Transverse colon (tissue), 4 donors: ENCODE measurements around the gene SHROOM2. TPM values are rescaled to one million over a fixed set of nuclear protein-coding genes. Genes with fewer than 3 reads are reported as not detected.

Source experiments
- DNase-seq: peaks from one replicate; pipeline ENCODE4 v3.0.0-alpha.2; 2019
- H3K27ac ChIP-seq, 4 donors: fragments of 200-600 bp; sonication (generic); 2 replicates each; pipeline ENCODE4 v1.5.1; 2016 to 2018; ENCODE audit warnings: inconsistent platforms in 4 of 4
- H3K27me3 ChIP-seq: fragments of 200-600 bp; sonication (generic); 2 replicates; pipeline ENCODE4 v1.5.1; 2017; ENCODE audit warnings: inconsistent platforms
- H3K36me3 ChIP-seq, 4 donors: fragments of 200-600 bp; sonication (generic); 2 replicates each; pipeline ENCODE4 v1.5.1; 2017 to 2019; ENCODE audit warnings: inconsistent platforms in 4 of 4
- H3K4me1 ChIP-seq, 4 donors: fragments of 200-600 bp; sonication (generic); 2 replicates each; pipeline ENCODE4 v1.5.1; 2017 to 2020; ENCODE audit warnings: inconsistent platforms in 4 of 4
- H3K4me3 ChIP-seq, 4 donors: fragments of 200-600 bp; sonication (generic); 1 replicate in 1 of 4; 2 replicates in 3 of 4; pipeline versions ENCODE4 v1.5.1 to v1.6.1; 2017 to 2019; ENCODE audit warnings: inconsistent platforms in 4 of 4
- H3K9me3 ChIP-seq, 2 donors: fragments of 200-600 bp; sonication (generic); 2 replicates each; pipeline ENCODE4 v1.5.1; 2017 to 2019; ENCODE audit warnings: inconsistent platforms in 2 of 2
- EP300 ChIP-seq: sonication (generic); formaldehyde crosslinking; IDR thresholded peaks from one replicate; pipeline ENCODE4 v1.6.1; 2017; ENCODE audit warnings: antibody characterized with exemption, low read depth
- POLR2A ChIP-seq: fragments of 450-650 bp; IDR thresholded peaks from one replicate; pipeline ENCODE4 v1.6.1; 2016; ENCODE audit warnings: antibody characterized with exemption, mild to moderate bottlenecking, moderate library complexity
- POLR2AphosphoS5 ChIP-seq, 3 donors: sonication (generic); formaldehyde crosslinking; IDR thresholded peaks; one replicate each; pipeline ENCODE4 v1.6.1; 2016; ENCODE audit warnings: antibody characterized with exemption in 3 of 3
- WGBS, 2 donors: methylation state at CpG; one replicate each; pipeline ENCODE4 v1.1.5; 2018; ENCODE audit warnings: low coverage in 1 of 2; 5-methylcytosine and 5-hydroxymethylcytosine counted together
- in situ Hi-C, 4 donors: fragments of 200-750 bp; cut with MboI; loops; one replicate each; pipeline versions ENCODE4 v1.15.0 to v1.15.1; 2017; ENCODE audit warnings: low sequenced_read_pairs in 3 of 4, low pct_ligation_motif_present in 1 of 4, low pct_unique_long_range_greater_than_20kb in 1 of 4
- intact Hi-C: fragments of 100-400 bp; cut with DNase I; formaldehyde crosslinking; loops from one replicate; pipeline ENCODE4 v1.15.1; 2023; ENCODE audit warnings: low total_unique reads
- total RNA-seq, 4 donors: library from RNA; depleted of rRNA; stranded (reverse); fragments of >200 nt; gene quantifications; one replicate each; pipeline ENCODE4 v1.1.0, GENCODE V29; 2016
- TF ChIP-seq, protein P1 (sequence below), 5 experiments: fragments of 200-600 bp in 3 of 5; fragments of 450-650 bp in 2 of 5; sonication (generic) in 3 of 5; IDR thresholded peaks; 1 replicate in 2 of 5; 2 replicates in 3 of 5; pipeline ENCODE4 v1.5.1; 2016 to 2017; ENCODE audit warnings: antibody characterized with exemption in 5 of 5, inconsistent platforms in 3 of 5, mild to moderate bottlenecking in 2 of 5, moderate library complexity in 1 of 5

The SHROOM2 gene
- total RNA-seq, 4 donors from 2014 or later, result 8.9 to 20.6 (median 11.3) TPM

DNA sequence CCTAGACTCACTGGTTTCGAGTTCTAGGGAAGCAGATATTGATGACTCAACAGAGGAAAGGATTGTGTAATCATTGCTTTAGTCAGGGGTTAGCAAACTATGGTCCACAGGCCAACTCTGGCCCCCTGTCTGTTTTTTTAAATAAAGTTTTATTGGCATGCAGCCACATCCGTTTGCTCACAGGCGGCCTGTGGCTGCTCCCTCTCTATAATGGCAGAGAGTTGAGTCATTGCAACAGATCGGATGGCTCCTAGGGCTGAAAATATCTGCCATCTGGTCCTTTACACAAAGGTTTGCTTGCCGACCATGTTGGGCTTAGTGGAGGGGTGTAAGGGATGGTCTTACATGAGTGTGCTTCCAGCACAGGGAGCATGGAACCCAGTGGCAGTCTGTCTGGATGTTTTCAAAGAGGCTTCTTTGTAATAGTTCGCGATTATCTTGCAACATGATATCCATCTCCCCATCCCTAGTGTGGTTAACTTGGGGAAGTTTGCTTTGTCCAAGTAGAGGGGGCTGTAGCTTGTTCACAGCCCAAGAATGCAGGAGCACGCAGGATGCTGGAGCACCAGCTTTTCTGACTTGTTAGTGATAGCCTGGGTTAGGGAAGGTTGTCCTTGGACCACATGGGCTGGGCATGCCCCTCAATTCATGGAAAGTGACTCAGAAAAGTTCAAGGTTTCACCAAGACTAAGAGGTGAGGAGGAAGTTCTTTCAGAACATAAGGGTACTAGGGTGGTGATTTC is 121.6 kb downstream of the SHROOM2 start:
- Histone ChIP-seq H3K4me1 (no peaks in the 10 kb centered on the region), H3K27ac (no peak overlapping the region), H3K9me3 (no peaks in the 10 kb centered on the region), H3K27me3 (no peaks in the 10 kb centered on the region), H3K36me3 (no peaks in the 10 kb centered on the region), H3K4me3 (no peak overlapping the region)
- intact Hi-C loops (no loop called here), in situ Hi-C loops (no loop called here)
- no peak for DNase-seq
- 82% methylated on average over 8 of the region's 8 CpGs; no CpG with 5 or more reads in 1 of the 2 donors for WGBS, 2 donors
- TF ChIP-seq POLR2AphosphoS5 (IDR thresholded peaks at IDR 0.05) (no peak), POLR2A (no peak)

DNA sequence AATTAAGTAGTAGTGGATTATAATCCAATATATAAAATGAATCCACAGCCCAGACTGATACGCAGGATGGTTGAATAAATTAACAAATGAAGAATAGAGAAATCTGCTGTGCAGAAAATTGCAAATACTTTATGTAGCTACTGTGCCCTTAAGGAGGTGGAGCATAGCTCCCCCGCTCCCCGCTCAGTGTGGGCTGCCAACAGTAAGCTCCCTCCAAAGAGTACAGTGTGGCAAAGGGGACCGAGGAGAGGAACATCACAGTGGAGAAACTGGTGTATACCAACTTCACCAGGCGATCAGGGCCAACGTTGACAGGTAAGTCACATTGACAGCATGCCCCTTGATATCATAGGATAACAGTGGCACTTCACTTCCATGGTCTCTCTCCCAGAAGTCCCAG is 123.0 kb downstream of the SHROOM2 start:
- TF ChIP-seq EP300, result no peak
- TF ChIP-seq, protein P1, sequence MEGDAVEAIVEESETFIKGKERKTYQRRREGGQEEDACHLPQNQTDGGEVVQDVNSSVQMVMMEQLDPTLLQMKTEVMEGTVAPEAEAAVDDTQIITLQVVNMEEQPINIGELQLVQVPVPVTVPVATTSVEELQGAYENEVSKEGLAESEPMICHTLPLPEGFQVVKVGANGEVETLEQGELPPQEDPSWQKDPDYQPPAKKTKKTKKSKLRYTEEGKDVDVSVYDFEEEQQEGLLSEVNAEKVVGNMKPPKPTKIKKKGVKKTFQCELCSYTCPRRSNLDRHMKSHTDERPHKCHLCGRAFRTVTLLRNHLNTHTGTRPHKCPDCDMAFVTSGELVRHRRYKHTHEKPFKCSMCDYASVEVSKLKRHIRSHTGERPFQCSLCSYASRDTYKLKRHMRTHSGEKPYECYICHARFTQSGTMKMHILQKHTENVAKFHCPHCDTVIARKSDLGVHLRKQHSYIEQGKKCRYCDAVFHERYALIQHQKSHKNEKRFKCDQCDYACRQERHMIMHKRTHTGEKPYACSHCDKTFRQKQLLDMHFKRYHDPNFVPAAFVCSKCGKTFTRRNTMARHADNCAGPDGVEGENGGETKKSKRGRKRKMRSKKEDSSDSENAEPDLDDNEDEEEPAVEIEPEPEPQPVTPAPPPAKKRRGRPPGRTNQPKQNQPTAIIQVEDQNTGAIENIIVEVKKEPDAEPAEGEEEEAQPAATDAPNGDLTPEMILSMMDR (IDR thresholded peaks at IDR 0.05), result no peak
- no peak for TF ChIP-seq POLR2A
- TF ChIP-seq POLR2AphosphoS5 (IDR thresholded peaks at IDR 0.05), result no peak
- H3K27me3 ChIP-seq, result no peaks in the 10 kb centered on the region
- intact Hi-C loops (no loop called here), in situ Hi-C loops (no loop called here)
- no peak overlapping the region for H3K4me3 ChIP-seq
- H3K36me3 ChIP-seq, result no peaks in the 10 kb centered on the region
- no peaks in the 10 kb centered on the region for H3K9me3 ChIP-seq
- 86 to 100% methylated on average over 1 to 6 of the region's 6 CpGs for WGBS, 2 donors
- no peak for DNase-seq
- no peaks in the 10 kb centered on the region for H3K4me1 ChIP-seq
- no peak overlapping the region for H3K27ac ChIP-seq

DNA sequence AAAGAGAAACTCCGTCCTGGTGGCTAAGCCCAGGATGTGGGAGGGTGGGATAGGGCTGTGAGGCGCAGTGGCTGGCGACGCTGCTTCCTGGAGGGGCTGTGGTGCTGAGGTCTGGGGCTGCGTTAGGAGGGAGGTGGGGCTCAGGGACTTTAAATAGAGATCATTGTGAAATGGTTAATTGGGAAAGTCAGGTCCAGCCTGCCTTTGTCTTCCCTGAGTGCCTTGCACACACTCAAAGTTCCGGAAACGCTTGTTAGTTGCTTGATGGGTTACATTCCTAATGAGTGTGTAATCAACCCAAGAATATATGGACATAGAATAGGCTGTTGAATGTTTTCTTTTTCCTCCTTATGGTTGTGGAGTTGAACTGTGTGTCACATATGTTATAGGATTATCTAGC is 125.3 kb downstream of the SHROOM2 start:
- 77% methylated on average over 7 of the region's 7 CpGs; no CpG with 5 or more reads in 1 of the 2 donors for WGBS, 2 donors
- Histone ChIP-seq H3K4me1 (no peaks in the 10 kb centered on the region), H3K9me3 (no peaks in the 10 kb centered on the region), H3K36me3 (no peaks in the 10 kb centered on the region), H3K27me3 (no peaks in the 10 kb centered on the region), H3K4me3 (no peak overlapping the region), H3K27ac (no peak overlapping the region)
- DNase-seq, result no peak
- TF ChIP-seq, protein P1 (IDR thresholded peaks at IDR 0.05), result no peak
- no peak for TF ChIP-seq EP300
- TF ChIP-seq POLR2AphosphoS5 (IDR thresholded peaks at IDR 0.05), result no peak
- no peak for TF ChIP-seq POLR2A
- intact Hi-C loops (no loop called here), in situ Hi-C loops (no loop called here)

DNA sequence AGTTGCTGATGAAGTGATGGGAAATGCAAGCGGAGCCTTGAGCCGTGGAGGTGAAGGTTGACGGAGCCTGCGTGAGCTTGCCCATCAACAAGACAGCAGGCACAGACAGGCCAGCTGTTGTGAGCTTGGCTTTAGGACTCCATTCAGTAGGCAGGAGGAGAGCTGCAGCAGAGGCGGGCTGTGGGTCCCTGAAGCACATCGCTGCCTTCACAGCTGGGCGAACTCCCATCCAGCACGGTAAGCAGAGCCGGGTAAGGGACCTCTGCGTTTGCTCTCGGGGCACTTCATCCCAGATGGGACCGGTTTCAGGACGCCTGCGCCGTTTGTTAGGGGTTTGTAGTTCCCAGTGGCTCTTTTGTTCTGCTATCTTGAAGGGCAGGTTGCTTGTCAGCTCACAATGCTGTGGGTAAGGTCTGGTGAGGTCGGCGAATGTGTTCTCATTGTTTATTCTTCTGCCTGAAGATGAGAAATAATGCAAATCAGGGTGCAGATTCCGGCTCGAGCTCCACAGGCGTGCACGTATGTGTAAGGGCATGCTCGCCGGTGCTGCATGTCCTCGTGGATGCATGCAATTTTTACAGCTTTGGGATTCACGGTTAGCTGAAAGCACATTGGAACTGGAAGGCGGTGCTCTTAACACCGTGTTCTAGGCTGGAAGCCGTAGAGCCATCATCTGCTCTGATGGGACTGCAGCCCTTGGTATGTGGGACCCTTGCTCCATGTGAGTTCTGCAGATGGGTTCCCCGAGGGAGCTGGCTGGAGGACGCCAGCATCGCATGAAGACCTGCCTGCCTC is 126.3 kb downstream of the SHROOM2 start:
- in situ Hi-C loops, result no loop called here
- Histone ChIP-seq H3K4me3 (no peak overlapping the region), H3K4me1 (no peaks in the 10 kb centered on the region), H3K36me3 (no peaks in the 10 kb centered on the region), H3K9me3 (no peaks in the 10 kb centered on the region), H3K27ac (no peak overlapping the region), H3K27me3 (no peaks in the 10 kb centered on the region)
- intact Hi-C loops, result no loop called here
- TF ChIP-seq EP300 (no peak), POLR2A (no peak), POLR2AphosphoS5 (IDR thresholded peaks at IDR 0.05) (no peak)
- 67% methylated on average over 31 of the region's 31 CpGs; no CpG with 5 or more reads in 1 of the 2 donors for WGBS, 2 donors
- no peak for DNase-seq

DNA sequence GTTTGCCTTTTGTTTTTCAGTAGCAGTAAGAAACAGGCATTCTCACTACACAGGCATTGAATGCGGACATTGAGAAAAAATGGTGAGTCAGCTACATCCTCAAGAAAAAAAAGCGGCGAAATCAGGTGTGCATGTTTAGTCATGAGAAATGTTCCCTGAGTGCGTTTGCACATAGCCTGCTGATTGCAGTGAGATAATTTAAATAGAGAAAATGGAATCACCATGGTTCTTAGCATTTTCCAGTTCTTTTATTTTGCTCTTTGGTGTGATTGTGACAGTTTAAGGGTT is 126.9 kb downstream of the SHROOM2 start:
- intact Hi-C loops (no loop called here), in situ Hi-C loops (no loop called here)
- no peaks in the 10 kb centered on the region for H3K4me1 ChIP-seq
- DNase-seq, result no peak
- H3K27ac ChIP-seq, result no peak overlapping the region
- H3K9me3 ChIP-seq, result no peaks in the 10 kb centered on the region
- H3K4me3 ChIP-seq, result no peak overlapping the region
- TF ChIP-seq POLR2AphosphoS5 (IDR thresholded peaks at IDR 0.05), result no peak
- TF ChIP-seq, protein P1 (IDR thresholded peaks at IDR 0.05), result no peak
- no peak for TF ChIP-seq EP300
- H3K27me3 ChIP-seq, result no peaks in the 10 kb centered on the region
- H3K36me3 ChIP-seq, result no peaks in the 10 kb centered on the region
- 86 to 100% methylated on average over 3 to 4 of the region's 4 CpGs for WGBS, 2 donors
